Stimulated activated memory B cell treated with anti-CD40 and anti-IgM and Interleukin-4, amounts not matched to agents 10 μg/mL and 1 μg/mL and 100 μg/mL, for 72 hours (primary cell): ENCODE results near the gene MAB21L3.
A peak's percentile ranks its signal among the peaks of the same experiment; 100 is the strongest.

ENCODE experiments used
- ATAC-seq: fragments of 150-1000 bp; cut with Tn5 transposase; 2 replicates; pipeline ENCODE4 v1.10.0; 2021
- H3K27ac Mint-ChIP-seq: one replicate; pipeline ENCODE4 v1.8.0; 2022; ENCODE audit warnings: mild to moderate bottlenecking, mixed read lengths
- H3K27me3 Mint-ChIP-seq: one replicate; pipeline ENCODE4 v1.8.0; 2022; ENCODE audit warnings: mixed read lengths
- H3K36me3 Mint-ChIP-seq: one replicate; pipeline ENCODE4 v1.8.0; 2022; ENCODE audit warnings: mixed read lengths
- H3K4me1 Mint-ChIP-seq: one replicate; pipeline ENCODE4 v1.8.0; 2022; ENCODE audit warnings: mixed read lengths
- H3K4me3 Mint-ChIP-seq: one replicate; pipeline ENCODE4 v1.8.0; 2022; ENCODE audit warnings: mild to moderate bottlenecking, moderate library complexity, mixed read lengths
- H3K9me3 Mint-ChIP-seq: one replicate; pipeline ENCODE4 v1.8.0; 2022; ENCODE audit warnings: mixed read lengths

Gene MAB21L3

GRCh38 chr1:116161877-116162390 lies 50.7 kb downstream of the MAB21L3 start:
- no peaks in the 10 kb centered on the region for H3K27me3 Mint-ChIP-seq
- H3K4me1 Mint-ChIP-seq, result no peaks in the 10 kb centered on the region
- peaks cover 6% of the 10 kb centered on the region for H3K9me3 Mint-ChIP-seq
- H3K27ac Mint-ChIP-seq, result no peak overlapping the region
- ATAC-seq, result no peak
- no peaks in the 10 kb centered on the region for H3K36me3 Mint-ChIP-seq
- no peak overlapping the region for H3K4me3 Mint-ChIP-seq

- H3K9me3 Mint-ChIP-seq, result peaks cover 4% of the 10 kb centered on the region
- H3K36me3 Mint-ChIP-seq, result no peaks in the 10 kb centered on the region
- H3K4me3 Mint-ChIP-seq, result no peak overlapping the region
- no peak for ATAC-seq
- peaks cover 13% of the 10 kb centered on the region for H3K4me1 Mint-ChIP-seq
- no peaks in the 10 kb centered on the region for H3K27me3 Mint-ChIP-seq
- H3K27ac Mint-ChIP-seq, result no peak overlapping the region
These were observed 52.3 kb downstream of the MAB21L3 start for GRCh38 chr1:116163533-116163932.

- ATAC-seq, result no peak
These were observed 53.0 kb downstream of the MAB21L3 start for GRCh38 chr1:116164150-116164549.

GRCh38 chr1:116164604-116165368 lies 53.6 kb downstream of the MAB21L3 start:
- Mint-ChIP-seq H3K27me3 (no peaks in the 10 kb centered on the region), H3K27ac (no peak overlapping the region), H3K4me3 (no peak overlapping the region), H3K9me3 (no peaks in the 10 kb centered on the region), H3K4me1 (peaks cover 22% of the 10 kb centered on the region), H3K36me3 (no peaks in the 10 kb centered on the region)
- ATAC-seq, result no peak

More at GRCh38 chr1:116164150-116164549, 53.0 kb downstream of the MAB21L3 start:
- Mint-ChIP-seq H3K9me3 (no peaks in the 10 kb centered on the region), H3K27ac (no peak overlapping the region), H3K27me3 (no peaks in the 10 kb centered on the region), H3K36me3 (no peaks in the 10 kb centered on the region), H3K4me1 (peaks cover 19% of the 10 kb centered on the region), H3K4me3 (no peak overlapping the region)

- H3K36me3 Mint-ChIP-seq, result no peaks in the 10 kb centered on the region
- H3K4me1 Mint-ChIP-seq, result peaks cover 22% of the 10 kb centered on the region
- no peaks in the 10 kb centered on the region for H3K9me3 Mint-ChIP-seq
- H3K27ac Mint-ChIP-seq, result no peak overlapping the region
- no peak overlapping the region for H3K4me3 Mint-ChIP-seq
- no peak for ATAC-seq
- no peaks in the 10 kb centered on the region for H3K27me3 Mint-ChIP-seq
These were observed 54.4 kb downstream of the MAB21L3 start for GRCh38 chr1:116165572-116165971.

GRCh38 chr1:116166011-116166571 lies 54.9 kb downstream of the MAB21L3 start:
- H3K4me1 Mint-ChIP-seq, result peaks cover 22% of the 10 kb centered on the region
- ATAC-seq, result no peak
- no peaks in the 10 kb centered on the region for H3K9me3 Mint-ChIP-seq
- no peaks in the 10 kb centered on the region for H3K36me3 Mint-ChIP-seq
- no peak overlapping the region for H3K4me3 Mint-ChIP-seq
- H3K27ac Mint-ChIP-seq, result no peak overlapping the region
- H3K27me3 Mint-ChIP-seq, result no peaks in the 10 kb centered on the region

GRCh38 chr1:116166655-116167054 lies 55.5 kb downstream of the MAB21L3 start:
- no peaks in the 10 kb centered on the region for H3K36me3 Mint-ChIP-seq
- no peaks in the 10 kb centered on the region for H3K27me3 Mint-ChIP-seq
- peaks cover 22% of the 10 kb centered on the region for H3K4me1 Mint-ChIP-seq
- H3K27ac Mint-ChIP-seq, result no peak overlapping the region
- no peaks in the 10 kb centered on the region for H3K9me3 Mint-ChIP-seq
- no peak for ATAC-seq
- H3K4me3 Mint-ChIP-seq, result no peak overlapping the region

- no peak for ATAC-seq
- no peaks in the 10 kb centered on the region for H3K9me3 Mint-ChIP-seq
- peak overlapping the region; percentile 96 for H3K27ac Mint-ChIP-seq
- no peaks in the 10 kb centered on the region for H3K27me3 Mint-ChIP-seq
- H3K36me3 Mint-ChIP-seq, result no peaks in the 10 kb centered on the region
- peak overlapping the region; percentile 94 for H3K4me3 Mint-ChIP-seq
- H3K4me1 Mint-ChIP-seq, result peaks cover 22% of the 10 kb centered on the region
These were observed 56.6 kb downstream of the MAB21L3 start for GRCh38 chr1:116167625-116168276.

GRCh38 chr1:116168277-116169032 lies 57.3 kb downstream of the MAB21L3 start:
- Mint-ChIP-seq H3K27me3 (no peaks in the 10 kb centered on the region), H3K36me3 (no peaks in the 10 kb centered on the region), H3K4me1 (peaks cover 22% of the 10 kb centered on the region), H3K27ac (peak overlapping the region; percentile 96), H3K9me3 (no peaks in the 10 kb centered on the region), H3K4me3 (peak overlapping the region; percentile 94)
- ATAC-seq, result peak; percentile 93

- H3K4me3 Mint-ChIP-seq, result no peak overlapping the region
- peaks cover 22% of the 10 kb centered on the region for H3K4me1 Mint-ChIP-seq
- no peaks in the 10 kb centered on the region for H3K27me3 Mint-ChIP-seq
- H3K36me3 Mint-ChIP-seq, result no peaks in the 10 kb centered on the region
- ATAC-seq, result no peak
- H3K9me3 Mint-ChIP-seq, result no peaks in the 10 kb centered on the region
- no peak overlapping the region for H3K27ac Mint-ChIP-seq
These were observed 58.7 kb downstream of the MAB21L3 start for GRCh38 chr1:116169898-116170297.

GRCh38 chr1:116170721-116171589 lies 59.8 kb downstream of the MAB21L3 start:
- no peak overlapping the region for H3K27ac Mint-ChIP-seq

GRCh38 chr1:116172666-116173065 lies 61.5 kb downstream of the MAB21L3 start:
- ATAC-seq, result no peak
- no peak overlapping the region for H3K4me3 Mint-ChIP-seq
- no peaks in the 10 kb centered on the region for H3K36me3 Mint-ChIP-seq
- no peaks in the 10 kb centered on the region for H3K27me3 Mint-ChIP-seq
- no peak overlapping the region for H3K27ac Mint-ChIP-seq
- peaks cover 17% of the 10 kb centered on the region for H3K4me1 Mint-ChIP-seq
- H3K9me3 Mint-ChIP-seq, result no peaks in the 10 kb centered on the region

More at GRCh38 chr1:116170721-116171589, 59.8 kb downstream of the MAB21L3 start:
- ATAC-seq, result no peak
- H3K36me3 Mint-ChIP-seq, result no peaks in the 10 kb centered on the region
- H3K27me3 Mint-ChIP-seq, result no peaks in the 10 kb centered on the region
- no peak overlapping the region for H3K4me3 Mint-ChIP-seq
- H3K9me3 Mint-ChIP-seq, result no peaks in the 10 kb centered on the region
- H3K4me1 Mint-ChIP-seq, result peaks cover 22% of the 10 kb centered on the region

- Mint-ChIP-seq H3K36me3 (no peaks in the 10 kb centered on the region), H3K4me1 (no peaks in the 10 kb centered on the region), H3K9me3 (no peaks in the 10 kb centered on the region), H3K27ac (no peak overlapping the region), H3K4me3 (no peak overlapping the region), H3K27me3 (peaks cover 9% of the 10 kb centered on the region)
- ATAC-seq, result peak; percentile 27
These were observed 64.4 kb downstream of the MAB21L3 start for GRCh38 chr1:116175611-116176010.

- Mint-ChIP-seq H3K9me3 (no peaks in the 10 kb centered on the region), H3K27me3 (peaks cover 9% of the 10 kb centered on the region), H3K27ac (no peak overlapping the region), H3K4me1 (no peaks in the 10 kb centered on the region), H3K4me3 (no peak overlapping the region), H3K36me3 (no peaks in the 10 kb centered on the region)
- no peak for ATAC-seq
These were observed 65.1 kb downstream of the MAB21L3 start for GRCh38 chr1:116176306-116176789.
